GM21367 (cell line): ENCODE results near the gene PIGT.

Experiments
- ATAC-seq: cut with Tn5 transposase; IDR thresholded peaks from one replicate; pipeline ENCODE4 v1.9.1; 2021; ENCODE audit not compliant: unreplicated experiment

Gene PIGT

GRCh38 chr20:45415822-45416637 is at the start of gene PIGT:
PIGT (plus strand) TSS chr20:45416141; CDS start chr20:45416157, 16 bp downstream.
- peak; percentile 47 for ATAC-seq

- no peak for ATAC-seq
Observed at GRCh38 chr20:45366192-45366591, 49.7 kb upstream of the PIGT start.

- no peak for ATAC-seq
Observed at GRCh38 chr20:45366631-45367030, 49.3 kb upstream of the PIGT start.

GRCh38 chr20:45367126-45367525 is 48.8 kb upstream of the PIGT start:
- no peak for ATAC-seq

- ATAC-seq: peak; percentile 63
Observed at GRCh38 chr20:45368221-45368980, 47.5 kb upstream of the PIGT start.

GRCh38 chr20:45370571-45371160 is 45.3 kb upstream of the PIGT start:
- no peak for ATAC-seq

- ATAC-seq: no peak
Observed at GRCh38 chr20:45372241-45372640, 43.7 kb upstream of the PIGT start.

- ATAC-seq: no peak
Observed at GRCh38 chr20:45372646-45373352, 43.1 kb upstream of the PIGT start.

GRCh38 chr20:45373353-45374100 is 42.4 kb upstream of the PIGT start:
- no peak for ATAC-seq

GRCh38 chr20:45374101-45374467 is 41.9 kb upstream of the PIGT start:
- ATAC-seq: no peak

GRCh38 chr20:45374966-45375365 is 41.0 kb upstream of the PIGT start:
- ATAC-seq: no peak

- ATAC-seq: no peak
Observed at GRCh38 chr20:45377269-45377668, 38.7 kb upstream of the PIGT start.

GRCh38 chr20:45378191-45378590 is 37.8 kb upstream of the PIGT start, which contains the start of gene TP53TG5:
TP53TG5 (minus strand) TSS chr20:45378325; CDS start chr20:45378236, 89 bp downstream.
- ATAC-seq: no peak

- no peak for ATAC-seq
Observed at GRCh38 chr20:45387274-45387673, 28.7 kb upstream of the PIGT start.

GRCh38 chr20:45390931-45391330 is 25.0 kb upstream of the PIGT start:
- no peak for ATAC-seq

GRCh38 chr20:45391559-45391958 is 24.4 kb upstream of the PIGT start:
- ATAC-seq: no peak

- ATAC-seq: no peak
Observed at GRCh38 chr20:45392733-45393132, 23.2 kb upstream of the PIGT start.

- ATAC-seq: no peak
Observed at GRCh38 chr20:45394221-45395113, 21.5 kb upstream of the PIGT start.

GRCh38 chr20:45395114-45395415 is 20.9 kb upstream of the PIGT start:
- ATAC-seq: no peak

GRCh38 chr20:45399018-45399417 is 16.9 kb upstream of the PIGT start:
- no peak for ATAC-seq
